ENCODE results near the gene ACOT8. TPM values are rescaled to one million over a fixed set of nuclear protein-coding genes. Genes with fewer than 3 reads are reported as not detected.

ACOT8 gene
- total and polyA plus RNA-seq, 2 donors (not counting 1 experiment from before 2014, with no cell fraction given): 32.4 to 64.7 TPM

DNA sequence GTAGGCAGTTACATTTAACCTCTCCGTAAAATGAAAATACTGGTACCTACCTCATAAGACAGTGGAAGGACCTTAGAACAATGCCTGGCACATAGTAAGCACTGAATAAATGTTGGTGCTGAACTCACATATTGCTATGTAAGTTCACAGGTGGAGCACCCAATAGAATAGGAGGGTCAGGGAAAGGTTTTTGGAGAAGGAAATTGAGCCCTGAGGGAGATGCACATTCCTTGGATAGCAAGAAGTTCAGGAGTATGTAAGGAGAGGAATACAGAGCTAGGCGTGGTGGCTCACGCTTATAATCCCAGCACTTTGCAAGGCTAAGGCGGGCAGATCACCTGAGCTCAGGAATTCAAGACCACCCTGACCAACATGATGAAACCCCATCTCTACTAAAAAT is 37.7 kb downstream of the ACOT8 start:
- Mint-ChIP-seq H3K4me1 (peaks cover 18% of the 10 kb centered on the region), H3K4me3 (no peak overlapping the region), H3K27me3 (peaks cover 23% of the 10 kb centered on the region), H3K9me3 (ENCODE audit: insufficient read depth) (no peaks in the 10 kb centered on the region), H3K27ac (no peak overlapping the region)
- Histone ChIP-seq H3K4me3 (ENCODE audit: control extremely low read depth in 1 of 5, extremely low read depth in 1 of 5, insufficient read depth in 1 of 5, low read depth in 2 of 5, low read length in 4 of 5) (no peak overlapping the region), H3K36me3 (replicated peaks in 1 of 2; ENCODE audit: control extremely low read depth in 1 of 2, control insufficient read depth in 1 of 2, extremely low read depth in 1 of 2, insufficient read depth in 2 of 2, low read length in 1 of 2) (no peaks in the 10 kb centered on the region), H3K4me1 (ENCODE audit: control insufficient read depth in 2 of 2, insufficient read depth in 2 of 2, low read length in 2 of 2) (peaks cover 17 to 22% of the 10 kb centered on the region in 2 donors), H3K79me2 (ENCODE audit: control insufficient read depth, insufficient read depth, low read length) (no peaks in the 10 kb centered on the region), H3K9me3 (ENCODE audit: control extremely low read depth in 1 of 3, control insufficient read depth in 2 of 3, insufficient read depth in 1 of 3, low read length in 2 of 3) (peaks cover 0 to 2% (median 0%) of the 10 kb centered on the region in 3 donors), H3K4me2 (replicated peaks; ENCODE audit: low read depth, low read length, poor library complexity, severe bottlenecking) (no peak overlapping the region), H3K27ac (ENCODE audit: low read length in 2 of 2) (no peak overlapping the region), H3K9ac (ENCODE audit: low read length) (no peak overlapping the region), H4K20me1 (ENCODE audit: control insufficient read depth, insufficient read depth, low read length, poor library complexity, severe bottlenecking) (no peaks in the 10 kb centered on the region), H2AFZ (ENCODE audit: insufficient read depth, low read depth, low read length, poor library complexity, severe bottlenecking) (no peak overlapping the region), H3K27me3 (replicated peaks in 1 of 4; ENCODE audit: control extremely low read depth in 1 of 4, control insufficient read depth in 3 of 4, insufficient read depth in 4 of 4, low read length in 3 of 4) (peaks cover 0 to 21% (median 9%) of the 10 kb centered on the region in 4 experiments)
- intact Hi-C loops (cut with micrococcal nuclease): no loop called here
- DNase-seq (no peak), ATAC-seq (ENCODE audit: low read depth) (no peak)
- TF ChIP-seq, protein P1, sequence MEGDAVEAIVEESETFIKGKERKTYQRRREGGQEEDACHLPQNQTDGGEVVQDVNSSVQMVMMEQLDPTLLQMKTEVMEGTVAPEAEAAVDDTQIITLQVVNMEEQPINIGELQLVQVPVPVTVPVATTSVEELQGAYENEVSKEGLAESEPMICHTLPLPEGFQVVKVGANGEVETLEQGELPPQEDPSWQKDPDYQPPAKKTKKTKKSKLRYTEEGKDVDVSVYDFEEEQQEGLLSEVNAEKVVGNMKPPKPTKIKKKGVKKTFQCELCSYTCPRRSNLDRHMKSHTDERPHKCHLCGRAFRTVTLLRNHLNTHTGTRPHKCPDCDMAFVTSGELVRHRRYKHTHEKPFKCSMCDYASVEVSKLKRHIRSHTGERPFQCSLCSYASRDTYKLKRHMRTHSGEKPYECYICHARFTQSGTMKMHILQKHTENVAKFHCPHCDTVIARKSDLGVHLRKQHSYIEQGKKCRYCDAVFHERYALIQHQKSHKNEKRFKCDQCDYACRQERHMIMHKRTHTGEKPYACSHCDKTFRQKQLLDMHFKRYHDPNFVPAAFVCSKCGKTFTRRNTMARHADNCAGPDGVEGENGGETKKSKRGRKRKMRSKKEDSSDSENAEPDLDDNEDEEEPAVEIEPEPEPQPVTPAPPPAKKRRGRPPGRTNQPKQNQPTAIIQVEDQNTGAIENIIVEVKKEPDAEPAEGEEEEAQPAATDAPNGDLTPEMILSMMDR (IDR thresholded peaks at IDR 0.05): no peak
- no peak for TF ChIP-seq EZH2 (IDR thresholded peaks at IDR 0.05; ENCODE audit: borderline replicate concordance, insufficient read depth, low read depth, low read length, poor library complexity, severe bottlenecking)
- WGBS (ENCODE audit: insufficient coverage): no CpG with 5 or more reads among the region's 4 CpGs
- ChIA-PET POLR2A (no interaction called here), CTCF (no interaction called here)

DNA sequence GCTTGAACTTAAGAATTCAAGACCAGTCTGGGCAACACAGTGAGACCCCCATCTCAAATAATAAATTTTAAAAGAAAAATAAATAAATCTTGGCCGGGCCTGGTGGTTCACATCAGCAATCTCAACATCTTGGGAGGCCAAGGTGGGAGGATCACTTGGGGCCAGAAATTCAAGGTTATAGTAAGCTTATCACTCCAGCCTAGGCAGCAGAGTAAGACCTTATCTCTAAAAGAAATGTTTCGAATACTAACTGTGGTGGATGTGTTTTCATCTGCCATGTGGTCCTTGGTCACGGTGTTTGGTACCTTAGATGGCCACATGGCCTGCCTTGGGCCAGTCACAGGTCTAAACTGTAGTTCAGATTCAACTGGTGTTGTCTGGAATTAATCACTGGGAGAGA is 39.0 kb downstream of the ACOT8 start:
- POLR2A ChIA-PET: no interaction called here
- intact Hi-C loops (cut with micrococcal nuclease): no loop called here
- CTCF ChIA-PET: no interaction called here

More for the DNA sequence above, 39.0 kb downstream of the ACOT8 start:
- Mint-ChIP-seq H3K9me3 (ENCODE audit: insufficient read depth) (no peaks in the 10 kb centered on the region), H3K27me3 (peaks cover 13% of the 10 kb centered on the region), H3K4me1 (peaks cover 12% of the 10 kb centered on the region), H3K27ac (no peak overlapping the region), H3K4me3 (no peak overlapping the region)
- no peaks in the 10 kb centered on the region for H4K20me1 ChIP-seq (ENCODE audit: control insufficient read depth, insufficient read depth, low read length, poor library complexity, severe bottlenecking)
- no peak overlapping the region for H3K27ac ChIP-seq (ENCODE audit: low read length in 2 of 2)
- H3K27me3 ChIP-seq (replicated peaks in 1 of 4; ENCODE audit: control extremely low read depth in 1 of 4, control insufficient read depth in 3 of 4, insufficient read depth in 4 of 4, low read length in 3 of 4): peaks cover 0 to 15% (median 7%) of the 10 kb centered on the region in 4 experiments
- TF ChIP-seq, protein P1 (IDR thresholded peaks at IDR 0.05): no peak
- no peak for TF ChIP-seq EZH2 (IDR thresholded peaks at IDR 0.05; ENCODE audit: borderline replicate concordance, insufficient read depth, low read depth, low read length, poor library complexity, severe bottlenecking)
- no peak overlapping the region for H2AFZ ChIP-seq (ENCODE audit: insufficient read depth, low read depth, low read length, poor library complexity, severe bottlenecking)
- ATAC-seq (ENCODE audit: low read depth): no peak
- peaks cover 9 to 10% of the 10 kb centered on the region in 2 donors for H3K4me1 ChIP-seq (ENCODE audit: control insufficient read depth in 2 of 2, insufficient read depth in 2 of 2, low read length in 2 of 2)
- 78% methylated on average over 2 of the region's 3 CpGs for WGBS (ENCODE audit: insufficient coverage)
- H3K4me2 ChIP-seq (replicated peaks; ENCODE audit: low read depth, low read length, poor library complexity, severe bottlenecking): no peak overlapping the region
- no peak overlapping the region for H3K9ac ChIP-seq (ENCODE audit: low read length)
- no peak overlapping the region for H3K4me3 ChIP-seq (ENCODE audit: control extremely low read depth in 1 of 5, extremely low read depth in 1 of 5, insufficient read depth in 1 of 5, low read depth in 2 of 5, low read length in 4 of 5)
- H3K9me3 ChIP-seq (ENCODE audit: control extremely low read depth in 1 of 3, control insufficient read depth in 2 of 3, insufficient read depth in 1 of 3, low read length in 2 of 3): no peaks in the 10 kb centered on the region
- no peak for DNase-seq
- H3K79me2 ChIP-seq (ENCODE audit: control insufficient read depth, insufficient read depth, low read length): no peaks in the 10 kb centered on the region
- H3K36me3 ChIP-seq (replicated peaks in 1 of 2; ENCODE audit: control extremely low read depth in 1 of 2, control insufficient read depth in 1 of 2, extremely low read depth in 1 of 2, insufficient read depth in 2 of 2, low read length in 1 of 2): no peaks in the 10 kb centered on the region

All from B cell (primary cell).